Neural progenitor cell (in vitro differentiated cells): ENCODE measurements around the gene KRT82. TPM values are rescaled to one million over a fixed set of nuclear protein-coding genes. Genes with fewer than 3 reads are reported as not detected.
A peak's percentile ranks its signal among the peaks of the same experiment; 100 is the strongest.

ENCODE experiments used
- DNase-seq: peaks from one replicate; pipeline ENCODE4 v3.0.0-alpha.2; 2016; ENCODE audit warnings: low spot score
- H2AFZ ChIP-seq: fragments of 200-600 bp; sonication (generic); replicated peaks from 2 replicates; pipeline ENCODE4 v1.6.1; 2016; ENCODE audit warnings: antibody characterized with exemption
- H3F3A ChIP-seq: fragments of 200-600 bp; sonication (generic); 2 replicates; pipeline ENCODE4 v1.6.1; 2016; ENCODE audit warnings: antibody characterized with exemption, low read depth
- H3K27ac ChIP-seq: fragments of 200-600 bp; sonication (generic); 2 replicates; pipeline ENCODE4 v1.5.1; 2016; ENCODE audit warnings: mild to moderate bottlenecking
- H3K27me3 ChIP-seq: fragments of 200-600 bp; sonication (generic); 2 replicates; pipeline ENCODE4 v1.6.1; 2016; ENCODE audit warnings: mild to moderate bottlenecking, moderate library complexity
- H3K36me3 ChIP-seq: fragments of 200-600 bp; sonication (generic); 2 replicates; pipeline ENCODE4 v1.5.1; 2016
- H3K4me1 ChIP-seq: fragments of 200-600 bp; sonication (generic); 2 replicates; pipeline ENCODE4 v1.6.1; 2016; ENCODE audit warnings: mixed run types
- H3K4me2 ChIP-seq: fragments of 200-600 bp; sonication (generic); 2 replicates; pipeline ENCODE4 v1.6.1; 2016
- H3K4me3 ChIP-seq: fragments of 200-600 bp; sonication (generic); 2 replicates; pipeline ENCODE4 v1.5.1; 2016
- H3K79me2 ChIP-seq: fragments of 200-600 bp; sonication (generic); 2 replicates; pipeline ENCODE4 v1.6.1; 2016; ENCODE audit warnings: low read depth
- H3K9ac ChIP-seq: fragments of 200-600 bp; sonication (generic); 2 replicates; pipeline ENCODE4 v1.6.1; 2016
- H3K9me3 ChIP-seq: fragments of 200-600 bp; sonication (generic); 2 replicates; pipeline ENCODE4 v1.5.1; 2016; ENCODE audit warnings: low read depth
- H4K20me1 ChIP-seq: fragments of 200-600 bp; sonication (generic); 2 replicates; pipeline ENCODE4 v1.6.1; 2016; ENCODE audit warnings: low read depth
- H3K27ac Mint-ChIP-seq: 3 replicates; pipeline ENCODE4 v1.8.0; 2021; ENCODE audit warnings: mixed read lengths
- H3K27me3 Mint-ChIP-seq: 2 replicates; pipeline ENCODE4 v1.8.0; 2022; ENCODE audit warnings: low read depth, mild to moderate bottlenecking, inconsistent platforms, moderate library complexity, mixed read lengths; ENCODE audit not compliant: insufficient read depth
- H3K36me3 Mint-ChIP-seq: 3 replicates; pipeline ENCODE4 v1.8.0; 2021; ENCODE audit warnings: mixed read lengths
- H3K4me1 Mint-ChIP-seq: 3 replicates; pipeline ENCODE4 v1.8.0; 2021; ENCODE audit warnings: mixed read lengths
- H3K4me3 Mint-ChIP-seq: 3 replicates; pipeline ENCODE4 v1.8.0; 2021; ENCODE audit warnings: mild to moderate bottlenecking, moderate library complexity, mixed read lengths
- H3K9me3 Mint-ChIP-seq: 3 replicates; pipeline ENCODE4 v1.8.0; 2020; ENCODE audit warnings: mixed read lengths
- EZH2 ChIP-seq: fragments of 200-600 bp; sonication (generic); IDR thresholded peaks from 2 replicates; pipeline ENCODE4 v1.6.1; 2017; ENCODE audit warnings: antibody characterized with exemption, mild to moderate bottlenecking, moderate library complexity
- EZH2phosphoT487 ChIP-seq: fragments of 200-600 bp; sonication (generic); IDR thresholded peaks from 2 replicates; pipeline ENCODE4 v1.6.1; 2017; ENCODE audit warnings: antibody characterized with exemption
- total RNA-seq: library from RNA; depleted of rRNA; stranded (reverse); fragments of >200 nt; gene quantifications from 2 replicates; pipeline ENCODE4 v1.2.3, GENCODE V29; 2015; ENCODE audit warnings: low replicate concordance
- TF ChIP-seq, protein P1 (sequence below): fragments of 200-600 bp; sonication (generic); IDR thresholded peaks from 2 replicates; pipeline ENCODE4 v1.5.1; 2017; ENCODE audit warnings: antibody characterized with exemption, mild to moderate bottlenecking

Gene KRT82
- total RNA-seq, 1 donor from 2014 or later: not detected

- Histone ChIP-seq H3F3A (no peaks in the 10 kb centered on the region), H3K4me2 (no peak overlapping the region), H4K20me1 (no peaks in the 10 kb centered on the region), H2AFZ (no peak overlapping the region), H3K9ac (no peak overlapping the region), H3K27ac (no peak overlapping the region), H3K36me3 (no peaks in the 10 kb centered on the region), H3K27me3 (no peaks in the 10 kb centered on the region), H3K79me2 (no peaks in the 10 kb centered on the region), H3K4me3 (no peak overlapping the region), H3K9me3 (no peaks in the 10 kb centered on the region), H3K4me1 (no peaks in the 10 kb centered on the region)
- no peak for DNase-seq
- TF ChIP-seq EZH2: no peak
- H3K9me3 Mint-ChIP-seq: peaks cover under 1% of the 10 kb centered on the region
- peaks cover 4% of the 10 kb centered on the region for H3K27me3 Mint-ChIP-seq
- H3K4me3 Mint-ChIP-seq: no peak overlapping the region
- peaks cover 20% of the 10 kb centered on the region for H3K4me1 Mint-ChIP-seq
- H3K27ac Mint-ChIP-seq: no peak overlapping the region
- H3K36me3 Mint-ChIP-seq: no peaks in the 10 kb centered on the region
Measured at GRCh38 chr12:52415870-52416750, 10.0 kb upstream of the KRT82 start.

- Mint-ChIP-seq H3K4me3 (no peak overlapping the region), H3K9me3 (peaks cover 6% of the 10 kb centered on the region), H3K27me3 (peaks cover 4% of the 10 kb centered on the region), H3K4me1 (peaks cover 20% of the 10 kb centered on the region), H3K36me3 (no peaks in the 10 kb centered on the region), H3K27ac (no peak overlapping the region)
- Histone ChIP-seq H3K4me1 (no peaks in the 10 kb centered on the region), H3K36me3 (no peaks in the 10 kb centered on the region), H3K27ac (no peak overlapping the region), H3K9ac (no peak overlapping the region), H3K4me2 (no peak overlapping the region), H3K4me3 (no peak overlapping the region), H3F3A (no peaks in the 10 kb centered on the region), H3K79me2 (no peaks in the 10 kb centered on the region), H3K9me3 (no peaks in the 10 kb centered on the region), H4K20me1 (no peaks in the 10 kb centered on the region), H2AFZ (no peak overlapping the region), H3K27me3 (no peaks in the 10 kb centered on the region)
- TF ChIP-seq EZH2 (no peak), EZH2phosphoT487 (no peak)
- TF ChIP-seq, protein P1, sequence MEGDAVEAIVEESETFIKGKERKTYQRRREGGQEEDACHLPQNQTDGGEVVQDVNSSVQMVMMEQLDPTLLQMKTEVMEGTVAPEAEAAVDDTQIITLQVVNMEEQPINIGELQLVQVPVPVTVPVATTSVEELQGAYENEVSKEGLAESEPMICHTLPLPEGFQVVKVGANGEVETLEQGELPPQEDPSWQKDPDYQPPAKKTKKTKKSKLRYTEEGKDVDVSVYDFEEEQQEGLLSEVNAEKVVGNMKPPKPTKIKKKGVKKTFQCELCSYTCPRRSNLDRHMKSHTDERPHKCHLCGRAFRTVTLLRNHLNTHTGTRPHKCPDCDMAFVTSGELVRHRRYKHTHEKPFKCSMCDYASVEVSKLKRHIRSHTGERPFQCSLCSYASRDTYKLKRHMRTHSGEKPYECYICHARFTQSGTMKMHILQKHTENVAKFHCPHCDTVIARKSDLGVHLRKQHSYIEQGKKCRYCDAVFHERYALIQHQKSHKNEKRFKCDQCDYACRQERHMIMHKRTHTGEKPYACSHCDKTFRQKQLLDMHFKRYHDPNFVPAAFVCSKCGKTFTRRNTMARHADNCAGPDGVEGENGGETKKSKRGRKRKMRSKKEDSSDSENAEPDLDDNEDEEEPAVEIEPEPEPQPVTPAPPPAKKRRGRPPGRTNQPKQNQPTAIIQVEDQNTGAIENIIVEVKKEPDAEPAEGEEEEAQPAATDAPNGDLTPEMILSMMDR: no peak
- DNase-seq: no peak
Measured at GRCh38 chr12:52414936-52415335, 8.8 kb upstream of the KRT82 start.

DNA sequence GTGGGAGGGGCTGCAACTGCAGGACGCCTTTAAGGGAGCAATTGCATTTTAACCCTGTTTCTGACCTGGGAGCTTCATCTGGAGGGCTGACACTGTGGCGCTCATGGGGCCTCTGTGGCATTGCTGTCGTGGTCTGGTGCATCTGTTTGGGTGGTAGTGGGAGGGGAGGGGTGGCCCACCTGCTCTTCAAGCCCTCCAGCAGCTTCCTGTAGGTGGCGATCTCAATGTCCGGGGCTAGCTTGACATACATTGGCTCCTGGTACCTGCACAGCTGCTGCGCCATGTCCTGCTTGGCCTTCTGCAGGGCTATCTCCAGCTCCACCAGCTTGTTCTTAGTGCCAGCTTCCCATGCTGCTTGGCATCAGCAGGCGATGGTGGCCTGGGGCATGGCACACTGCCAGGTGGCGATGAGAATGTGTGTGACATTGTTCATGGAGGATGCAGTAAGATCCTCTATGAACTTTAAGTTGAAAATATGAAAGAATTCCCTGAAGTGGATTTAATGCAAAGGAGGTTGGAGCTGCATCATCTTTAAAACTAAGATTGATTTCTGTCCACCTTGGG, 7.7 kb upstream of the KRT82 start:
- H3K27me3 ChIP-seq: no peaks in the 10 kb centered on the region
- DNase-seq: no peak
- Mint-ChIP-seq H3K27me3 (peaks cover 4% of the 10 kb centered on the region), H3K4me3 (no peak overlapping the region), H3K27ac (no peak overlapping the region), H3K4me1 (peaks cover 20% of the 10 kb centered on the region), H3K36me3 (no peaks in the 10 kb centered on the region), H3K9me3 (peaks cover 6% of the 10 kb centered on the region)
- no peaks in the 10 kb centered on the region for H3F3A ChIP-seq
- no peaks in the 10 kb centered on the region for H4K20me1 ChIP-seq
- no peaks in the 10 kb centered on the region for H3K9me3 ChIP-seq
- H3K9ac ChIP-seq: no peak overlapping the region
- no peak overlapping the region for H3K4me2 ChIP-seq
- H3K27ac ChIP-seq: no peak overlapping the region
- no peak for TF ChIP-seq EZH2phosphoT487
- TF ChIP-seq, protein P1: peak; percentile 30
- no peak for TF ChIP-seq EZH2
- no peaks in the 10 kb centered on the region for H3K36me3 ChIP-seq
- no peaks in the 10 kb centered on the region for H3K4me1 ChIP-seq
- H2AFZ ChIP-seq: no peak overlapping the region
- H3K4me3 ChIP-seq: no peak overlapping the region
- no peaks in the 10 kb centered on the region for H3K79me2 ChIP-seq

DNA sequence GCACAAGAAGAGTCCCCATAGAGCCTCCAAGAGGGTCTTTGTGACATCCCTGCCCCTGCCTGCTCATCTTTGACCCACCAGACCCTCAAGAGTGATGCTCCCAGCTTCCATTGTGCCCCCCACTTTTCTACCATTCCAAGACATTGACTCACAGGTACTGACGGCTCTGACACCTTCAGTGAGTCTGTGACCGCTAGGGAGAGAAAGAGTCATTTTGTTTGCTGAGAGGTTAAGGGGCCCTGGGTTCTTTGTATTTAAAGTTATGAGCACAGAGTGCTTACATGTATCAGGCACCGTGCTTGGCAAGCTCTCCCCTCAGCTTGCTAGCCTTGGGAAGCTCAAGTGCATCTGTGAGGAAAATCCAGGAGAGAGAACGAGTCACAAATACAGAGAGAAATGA, 7.1 kb upstream of the KRT82 start:
- H3K4me1 Mint-ChIP-seq: peaks cover 20% of the 10 kb centered on the region
- TF ChIP-seq EZH2phosphoT487 (no peak), EZH2 (no peak)
- TF ChIP-seq, protein P1: no peak

More for the DNA sequence above, 7.1 kb upstream of the KRT82 start:
- Histone ChIP-seq H3K36me3 (no peaks in the 10 kb centered on the region), H3K9me3 (no peaks in the 10 kb centered on the region), H3K4me1 (no peaks in the 10 kb centered on the region), H3K79me2 (no peaks in the 10 kb centered on the region), H3K4me2 (no peak overlapping the region), H4K20me1 (no peaks in the 10 kb centered on the region), H3K27me3 (no peaks in the 10 kb centered on the region), H3K9ac (no peak overlapping the region), H2AFZ (no peak overlapping the region), H3K4me3 (no peak overlapping the region), H3K27ac (no peak overlapping the region), H3F3A (no peaks in the 10 kb centered on the region)
- Mint-ChIP-seq H3K36me3 (no peaks in the 10 kb centered on the region), H3K9me3 (peaks cover 6% of the 10 kb centered on the region), H3K27me3 (peaks cover 8% of the 10 kb centered on the region), H3K4me3 (no peak overlapping the region), H3K27ac (no peak overlapping the region)
- DNase-seq: no peak
